Activated T-helper 2 cell treated with anti-CD3 and anti-CD28 coated beads, Interferon-gamma antibody, Interleukin-2, Interleukin-4, amounts not matched to agents 10 μg/mL and 5 μg/mL and 100 μg/mL, durations not matched to agents 14 hours and 24 hours and 36 hours (primary cell): ENCODE results near the gene CDC27. TPM values are rescaled to one million over a fixed set of nuclear protein-coding genes. Genes with fewer than 3 reads are reported as not detected.
"Not testable (repeated sequence)": the region's sequence is repeated elsewhere in the genome, so short reads cannot be mapped to it uniquely, and the experiment has no call there.

Experiments used
- DNase-seq: peaks from one replicate; pipeline ENCODE4 v3.0.0; 2021; ENCODE audit warnings: low spot score
- H3K27ac Mint-ChIP-seq: one replicate; pipeline ENCODE4 v1.8.0; 2021; ENCODE audit warnings: mixed read lengths
- H3K27me3 Mint-ChIP-seq: one replicate; pipeline ENCODE4 v1.8.0; 2021; ENCODE audit warnings: low read depth, mixed read lengths
- H3K36me3 Mint-ChIP-seq: one replicate; pipeline ENCODE4 v1.8.0; 2021; ENCODE audit warnings: low read depth, mixed read lengths
- H3K4me1 Mint-ChIP-seq: one replicate; pipeline ENCODE4 v1.8.0; 2021; ENCODE audit warnings: low read depth, mixed read lengths
- H3K4me3 Mint-ChIP-seq: one replicate; pipeline ENCODE4 v1.8.0; 2021; ENCODE audit warnings: low read depth, mild to moderate bottlenecking, moderate library complexity, mixed read lengths
- H3K9me3 Mint-ChIP-seq: one replicate; pipeline ENCODE4 v1.8.0; 2021; ENCODE audit warnings: mixed read lengths
- intact Hi-C: fragments of 100-400 bp; cut with micrococcal nuclease; formaldehyde crosslinking; loops from one replicate; pipeline ENCODE4 v1.15.1; 2023
- total RNA-seq: library from RNA; stranded (reverse); gene quantifications from 2 replicates; pipeline ENCODE4 v1.2.3, GENCODE V29; 2022

CDC27 gene
- total RNA-seq, 1 donor from 2014 or later = 102 TPM

- H3K27ac Mint-ChIP-seq, intact Hi-C loops, H3K27me3 Mint-ChIP-seq, H3K4me3 Mint-ChIP-seq, DNase-seq, H3K4me1 Mint-ChIP-seq, H3K9me3 Mint-ChIP-seq: not testable (repeated sequence)
- H3K36me3 Mint-ChIP-seq = peaks cover 59% of the 10 kb centered on the region
These were observed 54.7 kb downstream of the CDC27 start for GRCh38 chr17:47134354-47134753.

GRCh38 chr17:47131761-47132160, 57.3 kb downstream of the CDC27 start:
- Mint-ChIP-seq H3K36me3 (peaks cover 47% of the 10 kb centered on the region), H3K9me3 (no peaks in the 10 kb centered on the region), H3K4me1 (peaks cover 7% of the 10 kb centered on the region), H3K27me3 (no peaks in the 10 kb centered on the region), H3K4me3 (no peak overlapping the region), H3K27ac (no peak overlapping the region)
- intact Hi-C loops = no loop called here
- DNase-seq = no peak

- H3K27me3 Mint-ChIP-seq, H3K9me3 Mint-ChIP-seq, H3K4me1 Mint-ChIP-seq, H3K4me3 Mint-ChIP-seq, intact Hi-C loops, DNase-seq, H3K27ac Mint-ChIP-seq: not testable (repeated sequence)
- H3K36me3 Mint-ChIP-seq = peaks cover 39% of the 10 kb centered on the region
These were observed 62.3 kb downstream of the CDC27 start for GRCh38 chr17:47126835-47127234.

- H3K27ac Mint-ChIP-seq, H3K4me3 Mint-ChIP-seq, intact Hi-C loops, H3K9me3 Mint-ChIP-seq, H3K4me1 Mint-ChIP-seq, H3K27me3 Mint-ChIP-seq, DNase-seq: not testable (repeated sequence)
- peaks cover 46% of the 10 kb centered on the region for H3K36me3 Mint-ChIP-seq
These were observed 65.8 kb downstream of the CDC27 start for GRCh38 chr17:47123262-47123661.

- Mint-ChIP-seq H3K36me3 (peaks cover 44% of the 10 kb centered on the region), H3K9me3 (no peaks in the 10 kb centered on the region), H3K27ac (no peak overlapping the region), H3K4me3 (no peak overlapping the region), H3K4me1 (peaks cover 8% of the 10 kb centered on the region), H3K27me3 (no peaks in the 10 kb centered on the region)
- intact Hi-C loops = no loop called here
- DNase-seq = no peak
These were observed 68.5 kb downstream of the CDC27 start for GRCh38 chr17:47120521-47121095.

- H3K9me3 Mint-ChIP-seq = no peaks in the 10 kb centered on the region
- H3K27me3 Mint-ChIP-seq = no peaks in the 10 kb centered on the region
- DNase-seq = no peak
- H3K36me3 Mint-ChIP-seq = peaks cover 43% of the 10 kb centered on the region
- no peak overlapping the region for H3K4me3 Mint-ChIP-seq
- intact Hi-C loops = no loop called here
- H3K4me1 Mint-ChIP-seq = peaks cover 8% of the 10 kb centered on the region
- peak overlapping the region; percentile 66 for H3K27ac Mint-ChIP-seq
These were observed 69.2 kb downstream of the CDC27 start for GRCh38 chr17:47119746-47120520.

- DNase-seq = no peak
- Mint-ChIP-seq H3K36me3 (peaks cover 38% of the 10 kb centered on the region), H3K27ac (no peak overlapping the region), H3K9me3 (no peaks in the 10 kb centered on the region), H3K27me3 (no peaks in the 10 kb centered on the region), H3K4me1 (peaks cover 8% of the 10 kb centered on the region), H3K4me3 (no peak overlapping the region)
- intact Hi-C loops = no loop called here
These were observed 71.7 kb downstream of the CDC27 start for GRCh38 chr17:47117386-47117785.

GRCh38 chr17:47106130-47106529, 83.0 kb downstream of the CDC27 start:
- intact Hi-C loops = no loop called here
- H3K4me3 Mint-ChIP-seq = no peak overlapping the region
- DNase-seq = no peak
- H3K9me3 Mint-ChIP-seq = no peaks in the 10 kb centered on the region
- no peak overlapping the region for H3K27ac Mint-ChIP-seq
- H3K4me1 Mint-ChIP-seq = no peaks in the 10 kb centered on the region
- H3K36me3 Mint-ChIP-seq = no peaks in the 10 kb centered on the region
- peaks cover 6% of the 10 kb centered on the region for H3K27me3 Mint-ChIP-seq

- H3K36me3 Mint-ChIP-seq, H3K27ac Mint-ChIP-seq, H3K27me3 Mint-ChIP-seq, intact Hi-C loops, DNase-seq, H3K9me3 Mint-ChIP-seq, H3K4me1 Mint-ChIP-seq, H3K4me3 Mint-ChIP-seq: not testable (repeated sequence)
These were observed 83.8 kb downstream of the CDC27 start for GRCh38 chr17:47105246-47105645.

- Mint-ChIP-seq H3K4me1 (peaks cover 7% of the 10 kb centered on the region), H3K27me3 (peaks cover 2% of the 10 kb centered on the region), H3K4me3 (no peak overlapping the region), H3K9me3 (no peaks in the 10 kb centered on the region), H3K27ac (no peak overlapping the region), H3K36me3 (peaks cover 7% of the 10 kb centered on the region)
- intact Hi-C loops = no loop called here
- no peak for DNase-seq
These were observed 86.2 kb downstream of the CDC27 start for GRCh38 chr17:47102914-47103313.

- DNase-seq = peak; percentile 89
- Mint-ChIP-seq H3K27ac (peak overlapping the region; percentile 100), H3K36me3 (peaks cover 11% of the 10 kb centered on the region), H3K9me3 (no peaks in the 10 kb centered on the region), H3K4me3 (peak overlapping the region; percentile 100), H3K4me1 (peaks cover 11% of the 10 kb centered on the region), H3K27me3 (no peaks in the 10 kb centered on the region)
- intact Hi-C loops = no loop called here
These were observed 88.9 kb downstream of the CDC27 start for GRCh38 chr17:47099987-47100711.

- Mint-ChIP-seq H3K36me3 (peaks cover 11% of the 10 kb centered on the region), H3K4me1 (peaks cover 11% of the 10 kb centered on the region), H3K4me3 (peak overlapping the region; percentile 83), H3K9me3 (no peaks in the 10 kb centered on the region), H3K27me3 (no peaks in the 10 kb centered on the region), H3K27ac (peak overlapping the region; percentile 67)
- no peak for DNase-seq
- intact Hi-C loops = no loop called here
These were observed 89.6 kb downstream of the CDC27 start for GRCh38 chr17:47099451-47099986.

- no peaks in the 10 kb centered on the region for H3K9me3 Mint-ChIP-seq
- intact Hi-C loops = no loop called here
These were observed 92.8 kb downstream of the CDC27 start for GRCh38 chr17:47096343-47096742.

More at GRCh38 chr17:47096343-47096742, 92.8 kb downstream of the CDC27 start:
- H3K27ac Mint-ChIP-seq = no peak overlapping the region
- H3K4me1 Mint-ChIP-seq = peaks cover 11% of the 10 kb centered on the region
- peaks cover 33% of the 10 kb centered on the region for H3K36me3 Mint-ChIP-seq
- no peak for DNase-seq
- H3K4me3 Mint-ChIP-seq = no peak overlapping the region
- H3K27me3 Mint-ChIP-seq = no peaks in the 10 kb centered on the region
